Umbilical cord (tissue), 2 donors: ENCODE results near the gene ATP8A1. TPM values are rescaled to one million over a fixed set of nuclear protein-coding genes. Genes with fewer than 3 reads are reported as not detected.

ENCODE experiments used
- DNase-seq: peaks from one replicate; pipeline ENCODE4 v3.0.0-alpha.2; 2015; ENCODE audit warnings: low spot score
- total RNA-seq: library from RNA; depleted of rRNA; stranded (reverse); fragments of >200 nt; gene quantifications from one replicate; pipeline ENCODE4 v1.2.3, GENCODE V29; 2014; ENCODE audit warnings: low replicate concordance; ENCODE audit not compliant: insufficient read depth

Gene ATP8A1
- total RNA-seq, 1 donor from 2014 or later, result 14.7 TPM

GRCh38 chr4:42627885-42628646 is 28.8 kb downstream of the ATP8A1 start:
- no peak for DNase-seq

DNA sequence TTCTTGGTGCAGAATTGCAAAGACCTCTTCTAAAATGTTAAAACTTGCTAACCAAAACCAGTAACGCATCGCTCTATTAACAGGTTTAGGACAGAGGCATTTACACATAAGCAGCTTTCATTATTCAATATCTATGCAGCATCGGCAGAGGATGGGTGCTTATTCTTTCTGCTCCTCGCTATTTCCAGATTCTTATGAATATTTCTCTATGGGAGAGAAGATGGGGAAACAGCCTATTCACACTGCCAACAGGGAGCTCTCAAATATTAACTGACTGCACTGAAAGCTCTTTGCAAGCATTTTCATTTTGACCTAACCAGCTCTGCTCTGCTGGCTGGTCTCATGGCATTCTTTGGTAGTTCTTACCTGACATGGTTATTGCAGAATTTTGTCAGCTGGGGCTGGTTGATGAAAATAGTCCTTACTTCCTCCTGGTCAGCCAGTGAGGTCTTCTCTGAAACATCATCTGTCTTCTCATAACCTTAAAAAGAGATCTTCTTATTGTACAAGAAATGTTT is 30.2 kb downstream of the ATP8A1 start:
- no peak for DNase-seq

DNA sequence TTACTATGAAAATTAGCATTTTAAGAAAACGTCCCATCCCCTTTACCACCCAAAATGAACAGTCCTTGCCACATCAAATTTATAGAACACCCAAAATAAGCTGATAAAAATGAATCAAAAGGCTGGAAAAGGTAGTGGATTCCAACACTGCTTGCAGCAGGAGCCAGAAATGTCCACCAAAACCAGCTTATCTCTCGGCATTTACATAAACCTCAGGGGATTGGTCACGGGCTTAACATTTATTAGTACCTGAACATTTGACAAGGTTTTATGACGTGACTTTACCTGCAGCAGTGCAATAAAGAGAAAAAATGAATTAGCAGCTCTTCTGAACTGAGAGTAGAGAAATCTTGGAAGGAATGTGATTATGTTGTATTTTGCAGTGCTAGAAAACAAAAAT is 31.6 kb downstream of the ATP8A1 start:
- DNase-seq, result no peak

DNA sequence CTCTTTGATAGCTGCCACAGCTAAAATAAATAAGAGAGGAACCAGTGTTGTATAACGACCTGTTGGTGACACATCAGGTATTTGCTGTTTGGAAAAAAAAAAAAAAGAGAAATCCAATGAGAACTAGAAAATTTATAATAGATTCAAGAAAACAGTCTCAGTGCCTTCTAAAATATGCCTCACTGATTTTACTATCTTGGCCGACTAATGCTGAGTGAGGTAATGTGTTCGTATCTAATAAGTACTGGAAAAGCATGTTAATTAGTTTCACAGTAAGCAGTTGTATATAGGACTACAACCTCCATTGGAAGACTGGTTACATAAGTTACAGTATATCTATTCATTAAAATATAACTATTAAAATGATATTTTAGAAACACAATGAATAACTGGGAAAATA is 32.4 kb downstream of the ATP8A1 start:
- no peak for DNase-seq

- no peak for DNase-seq
Observed at GRCh38 chr4:42618023-42618422, 38.9 kb downstream of the ATP8A1 start.

DNA sequence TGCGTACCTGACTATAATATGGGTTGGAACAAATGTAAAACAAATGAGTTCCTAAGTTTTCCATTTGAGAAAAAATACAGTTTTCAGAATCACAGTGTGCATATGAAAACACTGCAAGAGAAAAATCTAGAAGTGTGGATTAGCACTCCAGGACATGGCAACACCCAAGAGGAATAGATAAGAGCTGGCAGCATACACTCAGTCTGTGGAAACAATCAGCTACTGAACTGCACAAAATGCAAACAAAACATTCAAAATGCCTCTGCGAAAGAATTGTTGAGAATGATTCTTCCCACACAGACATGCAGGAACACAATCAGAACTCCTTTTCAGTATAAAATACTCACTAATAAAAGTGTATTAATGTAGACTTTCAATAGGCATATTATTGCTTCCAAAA is 39.9 kb downstream of the ATP8A1 start:
- no peak for DNase-seq

DNA sequence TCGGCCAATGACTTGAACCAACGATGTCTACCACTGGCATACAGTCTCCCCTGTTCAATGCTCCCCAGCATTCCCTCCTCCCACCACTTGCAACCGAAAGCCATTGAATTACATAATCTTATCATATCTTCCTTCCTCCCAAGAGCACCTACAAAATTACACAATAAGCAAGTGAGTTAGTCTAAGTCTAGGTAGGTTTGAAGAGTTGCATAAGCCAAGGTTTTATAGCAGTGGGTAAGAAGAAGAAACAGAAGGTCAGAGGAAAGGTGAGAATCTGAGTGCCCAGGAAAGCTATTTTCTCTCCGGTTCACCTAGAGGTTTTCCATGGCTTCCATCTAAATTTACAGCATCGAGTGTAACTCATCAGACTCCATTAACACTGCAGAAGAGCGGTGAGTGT is 40.3 kb downstream of the ATP8A1 start:
- DNase-seq, result no peak

GRCh38 chr4:42615131-42615763 is 41.7 kb downstream of the ATP8A1 start:
- no peak for DNase-seq

DNA sequence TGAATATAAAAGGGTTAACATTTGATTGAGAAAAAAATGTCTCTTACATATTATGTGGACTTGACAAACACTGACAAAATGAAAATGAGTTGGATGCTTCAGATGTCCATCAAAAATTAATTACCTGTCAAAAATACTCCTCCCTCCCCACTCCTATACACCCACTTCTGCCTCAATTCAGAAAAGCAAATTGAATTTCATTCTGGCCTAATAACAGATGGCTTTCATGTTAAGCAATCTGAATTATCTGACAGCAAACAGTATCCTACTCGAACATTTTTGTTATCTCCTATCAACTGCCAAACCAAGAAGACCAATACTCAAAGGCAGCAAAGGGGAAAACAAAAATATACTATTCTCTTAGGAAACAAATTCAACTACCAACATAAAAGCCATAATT is 44.0 kb downstream of the ATP8A1 start:
- no peak for DNase-seq

DNA sequence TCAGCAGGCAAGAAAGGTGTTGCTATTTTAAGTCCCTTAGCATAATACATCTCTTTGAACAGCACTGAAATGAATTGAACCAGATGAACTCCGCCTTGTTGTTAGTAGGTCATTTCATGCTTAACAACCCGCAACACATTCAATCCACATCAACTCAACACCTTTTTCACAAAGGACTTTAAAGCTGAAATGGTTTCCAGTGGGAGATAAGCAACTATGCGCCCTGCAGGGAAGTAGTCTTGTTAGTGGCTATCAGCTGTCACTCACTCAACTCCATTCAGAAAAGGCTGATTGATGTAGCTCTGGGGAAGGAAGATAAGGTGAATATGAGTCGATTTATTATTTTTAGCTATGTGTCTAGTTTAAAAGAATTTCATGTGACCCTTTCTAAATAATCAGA is 46.0 kb downstream of the ATP8A1 start:
- no peak for DNase-seq

DNA sequence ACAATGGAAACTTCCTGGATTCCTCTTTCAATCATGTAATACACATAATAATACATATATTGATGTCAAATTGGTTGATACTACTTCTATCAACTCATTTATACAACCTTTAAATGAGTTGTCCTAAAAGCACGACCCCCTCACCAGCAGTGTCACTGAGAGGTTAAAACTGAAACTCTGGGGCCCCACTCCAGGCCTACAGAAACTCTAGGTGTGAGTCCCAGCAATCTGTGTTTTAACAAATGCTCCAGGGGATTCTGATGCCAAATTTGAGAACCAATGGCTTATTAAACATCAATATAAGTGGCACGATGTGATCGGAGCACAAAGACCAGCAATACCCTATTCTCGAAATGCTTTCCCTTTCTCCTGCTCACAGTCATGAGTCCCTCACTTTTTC is 47.9 kb downstream of the ATP8A1 start:
- DNase-seq, result no peak

- no peak for DNase-seq
Observed at GRCh38 chr4:42608551-42608950, 48.4 kb downstream of the ATP8A1 start.

GRCh38 chr4:42607011-42607726 is 49.7 kb downstream of the ATP8A1 start:
- no peak for DNase-seq

DNA sequence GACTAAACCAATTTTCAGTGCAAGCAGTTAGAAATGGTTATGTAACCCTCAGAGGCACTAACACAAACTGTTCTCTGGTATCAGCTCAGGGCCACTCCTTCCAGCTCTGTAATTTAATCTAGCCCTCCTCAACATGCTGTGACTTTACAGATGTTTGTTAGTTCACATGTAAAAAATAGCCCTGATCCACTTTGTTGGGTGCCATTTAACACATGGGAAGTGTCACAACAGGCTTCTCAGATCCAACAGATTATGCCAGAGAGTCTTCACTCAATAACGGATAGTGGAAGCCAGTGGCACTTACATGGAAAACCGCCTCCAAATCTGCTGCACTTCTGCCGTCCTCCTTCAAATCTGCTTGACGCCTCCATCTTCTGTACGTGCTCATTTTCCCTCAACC is 51.6 kb downstream of the ATP8A1 start:
- no peak for DNase-seq

DNA sequence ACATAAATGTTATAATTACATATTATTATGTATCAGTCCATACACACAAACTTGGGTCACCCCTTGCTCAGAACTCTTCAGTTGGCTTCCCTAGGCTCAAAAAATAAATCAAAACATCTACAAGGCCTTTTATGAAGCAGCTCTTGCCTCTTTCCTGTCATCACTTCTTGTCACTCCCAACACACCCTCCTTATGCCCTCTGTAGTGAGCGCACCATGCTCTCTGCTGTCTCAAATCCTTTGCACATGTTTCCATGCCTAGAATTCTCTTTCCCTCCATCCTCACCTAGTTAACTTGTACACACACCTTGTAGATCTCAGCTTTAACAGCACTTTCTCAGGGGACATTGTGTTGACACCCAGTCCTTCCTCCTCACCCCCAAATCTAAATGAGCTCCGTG is 53.0 kb downstream of the ATP8A1 start:
- DNase-seq, result no peak

- no peak for DNase-seq
Observed at GRCh38 chr4:42600578-42600977, 56.3 kb downstream of the ATP8A1 start.

DNA sequence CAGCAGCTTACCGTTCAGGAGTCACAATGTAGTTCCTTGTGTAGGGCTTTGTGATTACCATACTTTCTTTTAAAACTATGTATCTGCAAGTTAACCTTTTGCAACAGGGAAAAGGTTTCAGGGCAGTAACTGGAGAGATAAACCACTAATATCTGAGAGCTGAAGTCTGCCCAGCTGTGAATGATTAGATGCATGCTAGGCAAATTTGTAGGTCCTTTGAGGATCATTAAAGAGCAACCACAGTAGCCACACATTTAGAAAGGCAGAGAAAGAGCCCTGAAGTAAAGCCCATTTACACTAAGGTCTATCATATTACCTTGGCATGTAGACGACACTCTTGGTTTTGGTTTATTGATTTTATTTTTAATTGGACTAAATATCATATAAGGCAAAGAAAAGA is 60.0 kb downstream of the ATP8A1 start:
- no peak for DNase-seq

GRCh38 chr4:42594888-42595287 is 62.0 kb downstream of the ATP8A1 start:
- no peak for DNase-seq

GRCh38 chr4:42588909-42589308 is 68.0 kb downstream of the ATP8A1 start:
- DNase-seq, result no peak

GRCh38 chr4:42586775-42587174 is 70.1 kb downstream of the ATP8A1 start:
- DNase-seq, result no peak

- DNase-seq, result no peak
Observed at GRCh38 chr4:42579903-42580302, 77.0 kb downstream of the ATP8A1 start.

GRCh38 chr4:42578187-42578586 is 78.7 kb downstream of the ATP8A1 start:
- no peak for DNase-seq
